ENCODE data around the gene APOO.
"Not testable (repeated sequence)": the region's sequence is repeated elsewhere in the genome, so short reads cannot be mapped to it uniquely, and the experiment has no call there.

The APOO gene

DNA sequence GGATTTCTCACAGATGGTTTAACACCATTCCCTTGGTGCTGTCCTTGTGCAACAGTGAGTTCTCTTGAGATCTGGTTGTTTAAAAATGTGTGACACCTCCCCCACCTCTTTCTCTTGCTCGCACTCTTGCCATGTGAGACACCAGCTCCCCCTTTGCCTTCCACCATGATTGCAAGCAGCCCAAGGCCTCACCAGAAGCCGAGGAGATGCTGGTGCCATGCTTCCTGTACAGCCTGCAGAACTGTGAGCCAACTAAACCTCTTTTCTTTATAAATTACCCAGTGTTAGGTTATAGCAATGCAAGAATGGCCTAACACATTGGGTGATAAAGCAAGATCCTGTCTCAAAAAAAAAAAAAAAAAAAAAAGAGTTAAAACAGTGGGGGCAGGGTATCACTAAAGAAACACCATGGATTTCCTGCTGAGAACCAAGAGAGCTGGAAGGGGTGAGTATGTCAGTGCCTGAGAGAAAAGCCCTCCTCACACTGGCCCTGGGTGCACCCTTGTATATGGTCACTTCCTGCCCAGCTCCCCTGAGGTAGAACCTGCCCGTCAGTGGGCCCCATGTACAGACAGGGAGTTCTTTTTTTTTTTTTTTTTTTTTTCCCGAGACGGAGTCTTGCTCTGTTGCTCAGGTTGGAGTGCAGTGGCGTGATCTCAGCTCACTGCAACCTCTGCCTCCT is 46.4 kb downstream of the APOO start:
- DNase-seq (ENCODE audit: low read depth, low spot score) = no peak

DNA sequence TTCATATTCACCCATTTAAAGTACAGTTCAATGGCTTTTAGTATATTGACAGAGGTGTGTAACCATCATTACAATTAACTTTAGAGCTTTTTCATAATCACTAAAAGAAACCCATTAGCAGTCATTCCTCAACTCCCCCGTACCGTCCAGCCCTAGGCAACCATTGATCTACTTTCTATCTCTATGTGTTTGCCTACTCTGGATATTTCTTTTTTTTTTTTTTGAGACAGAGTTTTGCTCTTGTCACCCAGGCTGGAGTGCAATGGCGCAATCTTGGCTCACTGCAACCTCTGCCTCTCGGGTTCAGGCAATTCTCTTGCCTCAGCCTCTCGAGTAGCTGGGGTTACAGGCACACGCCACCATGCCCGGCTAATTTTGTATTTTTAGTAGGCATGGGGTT is 48.5 kb downstream of the APOO start:
- not testable (repeated sequence) for DNase-seq (ENCODE audit: low read depth, low spot score)

DNA sequence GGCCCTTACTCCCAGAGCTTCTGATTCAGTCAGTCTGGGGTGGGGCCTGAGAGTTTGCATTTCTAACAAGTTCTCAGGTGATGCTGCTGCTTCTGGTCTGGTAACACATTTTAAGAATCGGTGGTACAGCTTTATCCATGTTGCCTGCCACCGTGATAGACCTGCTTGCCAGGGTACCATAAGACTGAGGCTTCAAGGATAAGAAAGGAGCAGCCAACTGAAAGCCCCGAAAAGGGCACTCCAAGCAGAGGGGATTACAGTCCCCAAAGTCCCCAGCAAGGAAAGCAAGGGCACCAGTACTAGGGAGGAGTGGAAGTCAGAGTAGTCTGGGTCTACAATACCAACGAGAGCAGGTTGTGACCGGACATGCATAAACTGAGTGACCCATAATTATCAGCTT is 49.8 kb downstream of the APOO start:
- no peak for DNase-seq (ENCODE audit: low read depth, low spot score)

DNA sequence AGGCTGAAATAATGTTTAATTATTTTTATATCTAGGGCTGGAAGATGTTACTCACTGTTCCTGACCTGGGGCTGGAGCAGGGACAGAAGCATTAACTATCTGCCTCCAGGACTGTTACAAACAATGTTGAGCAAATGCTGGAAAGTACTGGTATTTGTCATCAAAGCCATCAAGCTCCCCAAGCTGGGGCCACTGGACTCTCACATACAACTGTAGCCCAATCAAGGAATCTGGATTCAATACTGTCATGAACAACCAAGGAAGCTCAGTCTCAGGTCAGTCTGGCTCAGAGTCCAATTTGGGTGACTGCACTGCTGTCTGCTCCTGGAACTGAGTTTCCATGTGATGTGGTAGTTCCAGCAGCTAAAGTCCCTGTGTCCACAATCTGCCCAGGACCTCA is 50.4 kb downstream of the APOO start:
- DNase-seq (ENCODE audit: low read depth, low spot score) = no peak

DNA sequence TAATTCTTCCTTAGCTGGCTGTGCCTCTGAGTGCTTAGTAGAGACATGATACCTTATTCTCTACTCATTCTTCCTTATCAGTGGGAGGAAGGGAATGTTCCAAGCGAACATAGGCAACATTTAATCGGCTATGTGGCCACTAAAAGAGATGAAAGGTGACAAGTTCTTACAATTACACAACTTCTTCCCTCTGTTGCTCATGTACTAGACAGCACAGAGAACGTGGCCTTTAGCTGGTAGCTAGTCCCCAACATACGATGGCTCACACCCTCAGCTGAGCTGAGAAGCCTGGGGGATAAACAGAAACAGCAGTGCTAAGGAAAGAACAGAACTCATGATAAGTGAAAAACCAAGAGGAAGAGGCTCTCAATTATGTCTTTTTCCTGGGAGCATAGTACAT is 52.2 kb downstream of the APOO start:
- DNase-seq (ENCODE audit: low read depth, low spot score) = no peak

DNA sequence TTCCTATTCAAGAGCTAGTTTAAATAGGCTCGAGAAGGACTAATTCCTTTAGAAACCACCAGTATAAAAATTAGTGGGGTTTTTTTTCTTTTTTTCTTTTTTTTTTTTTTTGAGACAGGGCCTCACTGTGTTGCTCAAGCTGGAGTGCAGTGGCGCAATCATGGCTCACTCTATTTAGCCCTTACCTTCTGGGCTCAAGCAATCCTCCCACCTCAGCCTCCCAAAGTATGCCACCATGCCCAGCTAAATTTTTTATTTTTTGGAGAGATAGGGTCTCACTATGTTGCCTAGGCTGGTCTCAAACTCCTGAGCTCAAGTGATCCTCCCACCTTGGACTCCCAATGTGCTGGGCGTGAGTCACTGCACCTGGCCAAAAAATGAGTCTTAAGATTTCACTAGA is 52.8 kb downstream of the APOO start:
- DNase-seq (ENCODE audit: low read depth, low spot score) = no peak

DNA sequence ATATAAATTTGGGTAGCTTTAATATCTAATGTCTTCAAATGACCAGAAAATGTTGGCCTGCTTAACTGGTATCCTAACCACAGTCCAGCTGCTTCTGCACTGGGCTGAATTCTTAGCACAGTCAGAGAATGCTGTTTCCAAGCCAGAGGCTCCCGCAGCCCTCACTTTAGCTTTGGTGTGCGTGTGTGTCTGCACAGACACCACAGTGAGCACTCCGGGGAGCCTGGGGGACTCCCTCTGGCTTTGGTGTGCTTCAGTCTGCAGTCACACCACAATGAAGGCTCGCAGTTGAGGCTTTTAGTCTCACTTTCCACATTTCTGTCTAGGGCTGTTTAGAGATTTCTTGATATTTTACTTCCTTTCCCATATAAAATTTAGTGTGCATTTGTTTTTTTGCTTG is 53.6 kb downstream of the APOO start:
- DNase-seq (ENCODE audit: low read depth, low spot score) = peak; percentile 27

DNA sequence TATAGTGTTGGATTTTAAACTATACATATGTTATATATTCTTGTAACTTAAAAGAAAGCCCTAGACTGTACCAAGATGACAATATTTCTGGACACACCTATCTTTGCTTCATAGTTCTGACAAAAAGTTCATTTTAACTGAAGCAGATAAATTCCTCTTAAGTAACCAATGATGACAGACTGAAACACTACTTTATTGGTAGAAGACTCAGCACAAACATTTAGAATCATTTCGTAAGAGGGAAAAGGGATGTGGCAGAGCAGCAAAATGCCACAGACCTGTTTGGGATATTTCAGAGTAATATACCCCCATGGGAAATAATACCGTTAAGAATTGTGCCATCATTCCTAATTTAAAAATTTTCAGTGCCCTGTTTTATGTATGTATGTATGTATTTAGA is 56.2 kb downstream of the APOO start:
- no peak for DNase-seq (ENCODE audit: low read depth, low spot score)

DNA sequence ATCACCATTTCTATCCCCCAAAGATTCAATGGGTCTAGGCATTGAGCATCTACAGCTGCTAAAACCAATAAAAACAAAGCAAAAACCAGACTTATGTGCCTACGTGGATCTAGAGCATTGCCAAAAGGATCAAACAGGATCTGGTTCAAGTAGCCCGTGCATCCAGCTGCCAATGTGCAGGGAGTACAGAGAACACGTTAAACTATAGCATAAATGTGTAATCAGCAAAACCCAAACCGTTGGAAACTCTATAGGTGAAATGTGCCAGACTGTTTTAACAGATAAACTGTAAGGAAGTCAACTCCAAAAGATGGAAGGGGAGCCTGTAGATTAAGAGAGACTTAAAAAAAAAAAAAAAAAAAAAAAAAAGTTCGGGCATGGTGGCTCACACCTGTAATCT is 58.5 kb downstream of the APOO start:
- DNase-seq (ENCODE audit: low read depth, low spot score) = no peak

DNA sequence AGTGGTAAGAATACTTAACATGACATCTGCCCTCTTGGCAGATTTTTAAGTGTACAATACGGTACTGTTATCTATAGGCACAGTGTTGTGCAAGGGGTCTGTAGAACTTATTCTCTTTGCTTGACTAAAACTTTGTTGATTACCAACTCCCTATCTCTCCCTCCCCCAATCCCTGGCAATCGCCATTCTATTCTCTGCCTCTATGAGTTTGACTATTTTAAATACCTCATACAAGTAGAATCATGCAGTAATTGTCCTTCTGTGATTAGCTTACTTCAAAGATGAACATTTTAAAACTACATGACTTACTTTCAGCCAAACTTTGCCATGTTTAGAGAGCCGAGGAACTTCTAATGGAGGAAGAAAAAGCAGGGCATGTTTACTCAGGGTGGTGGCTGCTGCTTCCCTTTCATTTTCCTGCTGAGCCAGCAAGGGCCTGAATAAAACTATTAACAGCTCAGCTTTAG is 62.4 kb downstream of the APOO start:
- DNase-seq (ENCODE audit: low read depth, low spot score) = peak; percentile 4

DNA sequence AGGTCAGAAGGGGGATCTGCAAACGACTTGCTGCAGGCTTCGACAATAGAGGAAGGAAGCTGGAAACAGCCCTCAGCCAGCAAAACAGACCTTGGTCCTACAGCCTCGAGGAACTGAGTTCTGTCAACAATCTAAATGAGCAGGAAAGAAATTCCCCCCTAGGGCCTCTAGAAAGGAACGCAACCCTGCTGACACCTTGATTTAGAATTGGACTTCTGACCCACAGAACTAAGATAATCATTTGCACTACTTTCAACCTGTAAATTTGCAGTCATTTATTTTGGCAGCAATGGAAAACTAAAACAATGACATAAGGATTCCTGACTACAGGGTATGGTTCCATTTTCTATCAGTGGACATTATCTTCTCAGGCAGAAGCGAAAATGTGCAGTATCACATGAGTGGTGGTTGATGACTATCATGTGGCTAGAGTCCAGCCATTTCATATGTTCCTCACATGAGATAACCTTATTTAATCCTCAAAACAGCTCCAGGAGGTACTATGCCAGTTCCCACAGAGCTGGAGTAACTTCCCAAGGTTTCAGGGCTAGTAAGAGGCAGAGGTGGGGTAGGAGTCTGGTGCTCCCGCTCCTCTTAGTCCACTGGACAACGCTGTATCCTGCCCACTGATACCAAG is 63.1 kb downstream of the APOO start:
- peak; percentile 2 for DNase-seq (ENCODE audit: low read depth, low spot score)

DNA sequence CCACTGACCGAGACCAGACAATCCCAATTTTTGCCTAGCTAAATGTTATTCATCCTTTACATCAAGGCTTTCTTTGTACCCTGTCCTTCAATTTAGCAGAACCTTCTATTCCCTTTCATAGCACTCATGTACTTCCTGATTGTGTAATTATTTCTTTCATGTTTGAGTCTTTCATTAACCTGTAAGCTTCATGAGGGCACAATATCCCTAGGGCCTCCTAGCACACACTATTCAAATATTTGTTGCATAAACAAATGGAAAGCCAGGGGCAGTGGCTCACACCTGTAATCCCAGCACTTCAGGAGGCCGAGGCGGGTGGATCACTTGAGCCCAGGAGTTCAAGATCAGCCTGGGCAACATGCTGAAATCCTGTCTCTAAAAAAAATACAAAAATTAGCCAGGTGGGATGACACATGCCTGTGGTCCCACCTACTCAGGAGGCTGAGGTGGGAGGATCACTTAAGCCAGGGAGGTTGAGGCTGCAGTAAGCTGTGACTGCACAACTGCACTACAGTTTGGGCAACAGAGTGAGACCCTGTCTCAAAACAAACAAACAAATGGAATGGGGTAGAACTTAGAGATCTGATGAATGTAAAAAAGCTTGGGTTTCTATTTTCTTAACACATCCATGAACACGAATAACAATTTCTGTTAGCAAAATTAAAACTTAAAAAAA is 65.8 kb downstream of the APOO start:
- DNase-seq (ENCODE audit: low read depth, low spot score) = no peak

DNA sequence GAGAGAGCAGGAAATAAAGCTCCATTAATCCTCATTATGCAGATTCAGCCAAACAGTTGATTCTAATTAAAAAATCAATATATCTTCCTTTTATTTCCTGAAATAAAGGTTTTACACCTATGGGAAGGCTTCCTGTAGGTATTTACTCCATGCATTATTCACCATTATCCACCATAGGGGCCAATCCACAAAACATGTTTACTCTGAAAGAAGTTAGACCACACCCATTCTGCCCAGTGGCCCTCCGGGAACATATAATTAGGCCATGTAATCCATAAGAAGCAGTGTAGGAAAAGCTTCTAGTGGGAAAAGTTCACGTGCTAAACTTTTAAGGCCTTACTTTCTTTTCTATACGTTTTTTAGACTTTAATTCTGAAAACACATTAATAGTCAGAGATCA is 67.1 kb downstream of the APOO start:
- no peak for DNase-seq (ENCODE audit: low read depth, low spot score)

DNA sequence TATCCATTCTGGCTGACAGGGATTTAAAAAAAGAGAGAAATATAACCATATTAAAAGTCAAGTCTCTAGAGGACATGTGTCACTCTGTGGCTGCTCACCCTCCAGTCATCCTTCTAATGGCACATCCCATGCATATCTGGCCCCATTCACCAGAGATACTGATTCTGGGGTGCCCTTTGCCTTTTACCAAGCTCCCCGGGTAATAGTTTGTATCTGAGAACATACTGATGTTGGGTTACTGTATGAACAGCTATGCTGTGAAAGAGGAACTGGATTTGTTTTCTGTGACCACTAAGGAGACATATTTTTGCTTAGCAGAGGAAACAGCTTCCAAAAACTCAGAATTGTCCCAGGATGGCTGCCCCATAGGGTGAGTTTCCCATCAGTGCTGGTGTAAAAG is 68.8 kb downstream of the APOO start:
- no peak for DNase-seq (ENCODE audit: low read depth, low spot score)

DNA sequence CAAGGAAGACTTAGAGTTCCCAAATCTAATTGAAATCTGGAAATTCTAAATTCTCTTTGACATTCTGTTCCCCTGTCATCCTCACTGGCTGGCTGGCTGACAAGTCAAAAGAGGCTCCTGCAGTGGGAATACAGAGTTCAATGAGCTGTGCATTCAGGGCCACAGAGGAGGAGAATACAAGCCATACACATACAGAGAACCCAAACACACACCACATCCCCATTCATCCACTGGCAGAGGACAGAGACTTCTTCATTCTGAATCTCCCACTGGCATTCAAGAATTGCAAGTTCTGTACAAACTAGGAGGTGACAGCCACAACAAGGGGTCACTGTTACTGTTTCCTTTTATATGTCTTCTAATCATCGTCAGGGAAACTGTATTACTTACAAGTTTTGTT is 75.0 kb downstream of the APOO start:
- no peak for DNase-seq (ENCODE audit: low read depth, low spot score)

DNA sequence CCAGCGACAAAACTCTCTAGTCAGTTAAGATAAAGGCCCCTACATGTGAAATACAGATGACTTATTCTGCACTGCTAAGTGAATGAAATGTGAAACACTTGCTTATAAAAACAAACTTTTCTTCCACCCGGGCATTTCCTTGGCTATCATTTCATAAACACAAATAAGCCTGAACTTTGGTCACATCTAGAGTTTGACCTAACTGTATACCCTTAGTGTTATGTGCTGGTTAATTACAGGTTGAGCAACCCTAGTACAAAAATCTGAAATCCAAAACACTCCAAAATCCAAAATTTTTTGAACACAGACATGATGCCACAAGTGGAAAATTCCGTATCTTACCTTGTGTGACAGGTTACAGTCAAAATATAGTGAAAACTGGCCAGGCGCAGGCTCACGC is 78.9 kb downstream of the APOO start:
- DNase-seq (ENCODE audit: low read depth, low spot score) = no peak

DNA sequence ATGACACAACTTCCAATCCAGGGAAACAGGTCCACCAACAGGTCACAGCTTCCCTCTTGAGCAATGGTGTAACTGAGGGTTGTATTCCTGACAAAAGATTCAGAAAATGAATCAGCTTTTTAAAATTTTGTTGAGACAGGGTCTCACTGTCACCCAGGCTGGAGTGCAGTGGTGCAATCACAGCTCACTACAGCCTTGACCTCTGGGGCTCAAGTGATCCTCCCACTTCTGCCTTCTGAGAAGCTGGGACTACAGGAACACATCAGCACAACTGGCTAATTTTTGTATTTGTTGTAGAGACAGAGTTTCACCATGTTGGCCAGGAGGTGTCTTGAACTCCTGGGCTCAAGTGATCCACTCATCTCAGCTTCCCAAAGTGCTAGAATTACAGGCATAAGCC is 81.1 kb downstream of the APOO start:
- DNase-seq (ENCODE audit: low read depth, low spot score) = no peak

DNA sequence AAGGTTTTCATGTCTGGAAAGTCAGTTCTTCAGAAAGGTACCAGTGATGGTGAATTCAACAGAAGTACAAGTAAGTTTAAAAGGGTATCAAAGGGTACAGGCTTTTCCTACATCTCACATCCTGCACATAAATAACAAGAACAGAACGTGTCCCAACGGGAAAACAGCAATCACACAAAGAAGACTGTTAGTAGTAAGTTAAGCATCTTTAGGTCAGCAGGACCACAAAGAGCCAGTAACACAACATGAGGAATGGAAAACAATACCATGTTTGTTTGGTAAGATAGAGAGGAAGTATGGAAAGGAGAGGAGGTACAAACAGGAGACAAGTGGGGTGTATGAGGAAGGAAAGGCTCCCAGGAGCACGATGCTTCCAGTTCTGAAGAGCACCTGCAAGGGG is 81.5 kb downstream of the APOO start:
- DNase-seq (ENCODE audit: low read depth, low spot score) = no peak

DNA sequence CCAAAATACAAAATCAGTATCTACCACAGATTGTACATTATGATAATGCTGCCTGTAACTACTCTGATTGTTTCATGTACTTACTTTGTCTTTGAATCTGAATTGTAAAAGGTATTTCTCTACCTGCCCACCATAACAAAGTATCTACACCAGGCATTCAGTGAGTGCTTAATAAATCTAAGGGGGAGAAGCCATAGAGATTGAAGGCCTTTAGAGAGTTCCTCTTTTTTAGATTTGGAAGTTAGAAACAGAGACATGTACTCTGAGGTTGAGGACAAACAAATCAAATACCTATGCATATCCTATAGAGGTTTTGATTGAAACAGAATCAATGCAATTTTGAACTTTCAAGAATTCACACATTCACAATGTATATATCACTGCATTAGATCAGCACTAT is 82.1 kb downstream of the APOO start:
- DNase-seq (ENCODE audit: low read depth, low spot score) = no peak

DNA sequence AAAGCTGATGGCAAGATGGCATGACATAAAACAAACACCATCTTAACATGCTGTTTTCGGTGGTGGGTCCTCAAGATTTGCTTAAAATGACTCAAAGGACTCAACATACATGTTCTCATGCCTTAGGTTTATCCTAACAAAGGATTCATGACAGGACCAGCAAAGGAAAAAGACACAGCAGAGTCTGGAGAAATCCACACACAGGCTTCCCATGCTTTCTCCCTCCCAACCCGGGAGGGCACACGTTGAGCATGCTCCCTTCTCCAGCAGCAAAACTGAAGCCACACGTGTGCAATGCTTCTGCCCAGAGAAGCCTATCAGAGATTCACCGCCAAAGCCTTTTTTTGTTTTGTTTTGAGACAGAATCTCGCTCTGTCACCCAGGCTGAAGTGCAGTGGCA is 84.9 kb downstream of the APOO start:
- DNase-seq (ENCODE audit: low read depth, low spot score) = no peak

DNA sequence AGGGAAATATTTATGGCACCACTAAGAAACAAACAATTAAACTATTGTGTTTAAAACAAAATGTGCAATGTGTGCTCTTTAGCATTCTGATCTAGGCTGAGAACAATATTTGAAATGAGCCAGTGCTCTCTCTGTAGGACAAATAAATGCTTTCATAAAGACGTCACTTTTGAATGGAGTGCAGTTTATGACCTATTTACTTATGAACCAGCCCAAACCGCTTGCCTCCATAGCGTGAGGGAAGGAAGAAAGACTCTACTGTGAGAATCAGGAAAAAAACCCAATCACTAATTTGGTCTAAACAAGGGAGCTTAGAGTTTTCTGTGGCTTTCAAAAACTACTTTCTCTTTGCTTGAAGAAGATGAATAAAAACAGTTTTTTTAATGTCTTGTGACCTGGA is 85.3 kb downstream of the APOO start:
- peak; percentile 61 for DNase-seq (ENCODE audit: low read depth, low spot score)

DNA sequence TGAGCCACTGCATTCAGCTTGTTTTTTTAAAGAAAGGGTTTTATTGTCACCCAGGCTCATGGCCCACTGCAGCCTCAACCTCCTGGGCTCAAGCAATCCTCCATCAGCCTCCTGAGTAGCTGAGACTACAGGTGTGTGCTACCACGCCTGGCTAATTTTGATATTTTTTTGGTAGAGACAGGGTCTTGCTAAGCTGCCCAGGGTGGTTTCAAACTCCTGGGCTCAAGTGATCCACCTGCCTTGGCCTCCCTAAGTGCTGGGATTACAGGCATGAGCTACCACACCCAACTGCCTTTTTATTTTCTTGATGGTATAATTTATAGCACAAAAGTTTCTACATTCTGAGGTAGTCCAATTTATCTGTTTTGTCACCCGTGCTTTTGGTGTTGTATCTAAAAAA is 85.9 kb downstream of the APOO start:
- no peak for DNase-seq (ENCODE audit: low read depth, low spot score)

DNA sequence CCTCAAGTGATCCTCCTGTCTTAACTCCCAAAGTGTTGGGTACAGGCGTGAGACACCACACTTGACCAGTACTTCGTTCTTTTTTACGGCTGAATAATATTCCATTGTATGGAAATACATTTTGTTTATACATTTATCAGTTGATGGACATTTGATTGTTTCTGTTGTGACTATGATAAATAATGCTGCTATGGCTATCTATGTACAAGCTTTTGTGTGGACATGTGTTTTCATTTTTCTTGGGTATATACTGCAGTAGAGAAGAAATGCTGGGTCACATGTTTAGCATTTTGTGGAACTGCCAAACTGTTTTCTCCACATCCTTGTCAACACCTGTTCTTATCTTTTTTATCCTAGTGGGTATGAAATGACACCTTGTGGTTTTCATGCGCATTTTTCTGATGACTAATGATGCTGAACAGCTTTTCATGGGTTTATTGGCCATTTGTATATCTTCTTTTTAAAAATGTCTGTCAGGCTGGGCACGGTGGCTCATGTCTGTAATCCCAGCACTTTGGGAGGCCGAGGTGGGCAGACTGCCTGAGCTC is 87.4 kb downstream of the APOO start:
- peak; percentile 24 for DNase-seq (ENCODE audit: low read depth, low spot score)
